ENCODE data around the gene NME7. TPM values are rescaled to one million over a fixed set of nuclear protein-coding genes. Genes with fewer than 3 reads are reported as not detected.

Gene NME7
- total RNA-seq, 1 experiment from 2014 or later, result 30.3 TPM

DNA sequence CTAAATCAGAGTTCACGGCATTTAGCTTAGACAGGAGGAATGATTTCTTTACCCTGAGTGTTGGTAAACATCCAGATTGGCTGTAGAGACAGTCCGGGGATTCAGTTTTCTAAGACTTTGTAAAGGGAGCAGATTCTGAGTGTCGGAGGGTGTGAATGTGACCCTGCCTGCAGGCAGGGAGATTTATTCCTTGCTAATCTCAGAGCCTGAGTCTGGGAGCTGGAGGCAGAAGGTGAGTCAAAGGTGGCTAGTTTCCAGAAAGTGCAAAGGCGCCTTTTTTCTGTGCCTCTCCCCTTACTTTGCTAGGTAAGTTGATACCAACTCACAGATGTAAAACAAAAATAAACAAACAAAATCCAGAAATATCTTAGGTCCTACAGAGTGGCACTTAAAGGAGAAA is 249.4 kb downstream of the NME7 start:
- Histone ChIP-seq H3K36me3 (ENCODE audit: control insufficient read depth, insufficient read depth, low read length) (no peaks in the 10 kb centered on the region), H3K27ac (ENCODE audit: low read length) (no peak overlapping the region), H3K4me3 (ENCODE audit: low read depth in 2 of 2, low read length in 2 of 2) (no peak overlapping the region), H3K9me3 (ENCODE audit: control insufficient read depth, insufficient read depth, low read depth, low read length) (no peaks in the 10 kb centered on the region), H3K27me3 (ENCODE audit: control insufficient read depth, insufficient read depth, low read length) (no peaks in the 10 kb centered on the region), H3K4me1 (ENCODE audit: control insufficient read depth, insufficient read depth, low read length) (peaks cover 14% of the 10 kb centered on the region)
- no peak for ATAC-seq
- TF ChIP-seq POLR2AphosphoS5 (IDR thresholded peaks at IDR 0.05; ENCODE audit: low read depth, low read length) (no peak), TCF7L2 (IDR thresholded peaks at IDR 0.05; ENCODE audit: low read depth, low read length) (no peak), SIN3A (IDR thresholded peaks at IDR 0.05; ENCODE audit: borderline replicate concordance, insufficient read depth, low read depth, low read length) (no peak), CTCF (IDR thresholded peaks at IDR 0.05) (no peak)
- TF ChIP-seq, protein P1, sequence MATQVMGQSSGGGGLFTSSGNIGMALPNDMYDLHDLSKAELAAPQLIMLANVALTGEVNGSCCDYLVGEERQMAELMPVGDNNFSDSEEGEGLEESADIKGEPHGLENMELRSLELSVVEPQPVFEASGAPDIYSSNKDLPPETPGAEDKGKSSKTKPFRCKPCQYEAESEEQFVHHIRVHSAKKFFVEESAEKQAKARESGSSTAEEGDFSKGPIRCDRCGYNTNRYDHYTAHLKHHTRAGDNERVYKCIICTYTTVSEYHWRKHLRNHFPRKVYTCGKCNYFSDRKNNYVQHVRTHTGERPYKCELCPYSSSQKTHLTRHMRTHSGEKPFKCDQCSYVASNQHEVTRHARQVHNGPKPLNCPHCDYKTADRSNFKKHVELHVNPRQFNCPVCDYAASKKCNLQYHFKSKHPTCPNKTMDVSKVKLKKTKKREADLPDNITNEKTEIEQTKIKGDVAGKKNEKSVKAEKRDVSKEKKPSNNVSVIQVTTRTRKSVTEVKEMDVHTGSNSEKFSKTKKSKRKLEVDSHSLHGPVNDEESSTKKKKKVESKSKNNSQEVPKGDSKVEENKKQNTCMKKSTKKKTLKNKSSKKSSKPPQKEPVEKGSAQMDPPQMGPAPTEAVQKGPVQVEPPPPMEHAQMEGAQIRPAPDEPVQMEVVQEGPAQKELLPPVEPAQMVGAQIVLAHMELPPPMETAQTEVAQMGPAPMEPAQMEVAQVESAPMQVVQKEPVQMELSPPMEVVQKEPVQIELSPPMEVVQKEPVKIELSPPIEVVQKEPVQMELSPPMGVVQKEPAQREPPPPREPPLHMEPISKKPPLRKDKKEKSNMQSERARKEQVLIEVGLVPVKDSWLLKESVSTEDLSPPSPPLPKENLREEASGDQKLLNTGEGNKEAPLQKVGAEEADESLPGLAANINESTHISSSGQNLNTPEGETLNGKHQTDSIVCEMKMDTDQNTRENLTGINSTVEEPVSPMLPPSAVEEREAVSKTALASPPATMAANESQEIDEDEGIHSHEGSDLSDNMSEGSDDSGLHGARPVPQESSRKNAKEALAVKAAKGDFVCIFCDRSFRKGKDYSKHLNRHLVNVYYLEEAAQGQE (IDR thresholded peaks at IDR 0.05; ENCODE audit: insufficient read depth in 1 of 2, low read depth in 2 of 2, low read length in 1 of 2), result no peak
- intact Hi-C loops (cut with micrococcal nuclease; ENCODE audit: unreplicated experiment) (no loop called here), in situ Hi-C loops (cut with HindIII; ENCODE audit: low pct_unique_long_range_greater_than_20kb, low sequenced_read_pairs) (no loop called here)
- POLR2A ChIA-PET, result no interaction called here
- DNase-seq (ENCODE audit: low read depth, low spot score), result no peak
- no TSS peak for BruUV-seq (replicated peaks)
- CTCF ChIA-PET, result no interaction called here

- DNase-seq (ENCODE audit: low read depth, low spot score), result no peak
- Histone ChIP-seq H3K36me3 (ENCODE audit: control insufficient read depth, insufficient read depth, low read length) (peaks cover 2% of the 10 kb centered on the region; the same call in 1 of the 2 replicates), H3K27ac (ENCODE audit: low read length) (no peak overlapping the region), H3K4me1 (ENCODE audit: control insufficient read depth, insufficient read depth, low read length) (peaks cover 21% of the 10 kb centered on the region), H3K4me3 (ENCODE audit: low read depth in 2 of 2, low read length in 2 of 2) (no peak overlapping the region), H3K27me3 (ENCODE audit: control insufficient read depth, insufficient read depth, low read length) (no peaks in the 10 kb centered on the region), H3K9me3 (ENCODE audit: control insufficient read depth, insufficient read depth, low read depth, low read length) (no peaks in the 10 kb centered on the region)
- TF ChIP-seq POLR2AphosphoS5 (IDR thresholded peaks at IDR 0.05; ENCODE audit: low read depth, low read length), result no peak
- no peak for TF ChIP-seq SIN3A (IDR thresholded peaks at IDR 0.05; ENCODE audit: borderline replicate concordance, insufficient read depth, low read depth, low read length)
- TF ChIP-seq, protein P1 (IDR thresholded peaks at IDR 0.05; ENCODE audit: insufficient read depth in 1 of 2, low read depth in 2 of 2, low read length in 1 of 2), result no peak
- TF ChIP-seq CTCF (IDR thresholded peaks at IDR 0.05), result no peak
- no peak for TF ChIP-seq TCF7L2 (IDR thresholded peaks at IDR 0.05; ENCODE audit: low read depth, low read length)
- intact Hi-C loops (cut with micrococcal nuclease; ENCODE audit: unreplicated experiment), result no loop called here
- no TSS peak for BruUV-seq (replicated peaks)
- in situ Hi-C loops (cut with HindIII; ENCODE audit: low pct_unique_long_range_greater_than_20kb, low sequenced_read_pairs), result no loop called here
- no peak for ATAC-seq
- CTCF ChIA-PET, result no interaction called here
- POLR2A ChIA-PET, result no interaction called here
Observed at GRCh38 chr1:169117599-169117998, 250.0 kb downstream of the NME7 start.
